MM.1S (cell line): Measurements from ENCODE around the gene CIB1.
"Not testable (repeated sequence)": the region's sequence is repeated elsewhere in the genome, so short reads cannot be mapped to it uniquely, and the experiment has no call there.

ENCODE experiments used
- DNase-seq: peaks from one replicate; pipeline ENCODE4 v3.0.0-alpha.2; 2015
- H2AFZ ChIP-seq: fragments of 300-600 bp; sonication (generic); 2 replicates; pipeline ENCODE4 v1.6.0; 2016; ENCODE audit warnings: antibody characterized with exemption, low read length
- H3F3A ChIP-seq: fragments of 300-600 bp; sonication (generic); 2 replicates; pipeline ENCODE4 v1.6.1; 2016; ENCODE audit warnings: mild to moderate bottlenecking, antibody characterized with exemption, low read length, moderate library complexity, mixed read lengths; ENCODE audit not compliant: insufficient read depth
- H3K27ac ChIP-seq: fragments of 300-600 bp; sonication (generic); 2 replicates; pipeline ENCODE4 v1.5.1; 2016; ENCODE audit warnings: mild to moderate bottlenecking, low read length
- H3K27me3 ChIP-seq: fragments of 300-600 bp; sonication (generic); replicated peaks from 2 replicates; pipeline ENCODE4 v1.6.0; 2016; ENCODE audit warnings: low read length; ENCODE audit not compliant: insufficient read depth
- H3K36me3 ChIP-seq: fragments of 300-600 bp; sonication (generic); replicated peaks from 2 replicates; pipeline ENCODE4 v1.6.1; 2016; ENCODE audit warnings: mild to moderate bottlenecking, low read length, mixed read lengths; ENCODE audit not compliant: insufficient read depth
- H3K4me1 ChIP-seq: fragments of 300-600 bp; sonication (generic); 2 replicates; pipeline ENCODE4 v1.6.1; 2016; ENCODE audit warnings: low read length, mixed read lengths
- H3K4me2 ChIP-seq: fragments of 300-600 bp; sonication (generic); 2 replicates; pipeline ENCODE4 v1.6.0; 2016; ENCODE audit warnings: low read depth, low read length
- H3K4me3 ChIP-seq: fragments of 300-600 bp; sonication (generic); 2 replicates; pipeline ENCODE4 v1.5.1; 2016; ENCODE audit warnings: low read length, mixed read lengths
- H3K79me2 ChIP-seq: fragments of 300-600 bp; sonication (generic); 2 replicates; pipeline ENCODE4 v1.6.1; 2016; ENCODE audit warnings: mixed run types, low read length, mixed read lengths
- H3K9ac ChIP-seq: fragments of 300-600 bp; sonication (generic); 2 replicates; pipeline ENCODE4 v1.6.1; 2016; ENCODE audit warnings: low read length, mixed read lengths
- H3K9me2 ChIP-seq: fragments of 300-600 bp; sonication (generic); replicated peaks from 2 replicates; pipeline ENCODE4 v1.6.1; 2016; ENCODE audit warnings: mild to moderate bottlenecking, low read length, mixed read lengths; ENCODE audit not compliant: insufficient read depth
- H3K9me3 ChIP-seq: fragments of 300-600 bp; sonication (generic); replicated peaks from 2 replicates; pipeline ENCODE4 v1.6.1; 2016; ENCODE audit warnings: mild to moderate bottlenecking, low read length, mixed read lengths; ENCODE audit not compliant: insufficient read depth
- H4K20me1 ChIP-seq: fragments of 300-600 bp; sonication (generic); 2 replicates; pipeline ENCODE4 v1.6.1; 2016; ENCODE audit warnings: mild to moderate bottlenecking, low read length, moderate library complexity, mixed read lengths; ENCODE audit not compliant: insufficient read depth
- EZH2 ChIP-seq: fragments of 300-600 bp; sonication (generic); optimal IDR thresholded peaks from 2 replicates; pipeline ENCODE3; 2017; ENCODE audit warnings: low read depth, mild to moderate bottlenecking, antibody characterized with exemption, low read length, mixed read lengths
- EZH2phosphoT487 ChIP-seq: fragments of 300-600 bp; sonication (generic); IDR thresholded peaks from 2 replicates; pipeline ENCODE4 v1.6.1; 2018; ENCODE audit warnings: antibody characterized with exemption, low read length
- TF ChIP-seq, protein P1 (sequence below): fragments of 300-600 bp; sonication (generic); IDR thresholded peaks from 2 replicates; pipeline ENCODE4 v1.5.1; 2016; ENCODE audit warnings: antibody characterized with exemption, low read length, mixed read lengths

CIB1 gene

DNA sequence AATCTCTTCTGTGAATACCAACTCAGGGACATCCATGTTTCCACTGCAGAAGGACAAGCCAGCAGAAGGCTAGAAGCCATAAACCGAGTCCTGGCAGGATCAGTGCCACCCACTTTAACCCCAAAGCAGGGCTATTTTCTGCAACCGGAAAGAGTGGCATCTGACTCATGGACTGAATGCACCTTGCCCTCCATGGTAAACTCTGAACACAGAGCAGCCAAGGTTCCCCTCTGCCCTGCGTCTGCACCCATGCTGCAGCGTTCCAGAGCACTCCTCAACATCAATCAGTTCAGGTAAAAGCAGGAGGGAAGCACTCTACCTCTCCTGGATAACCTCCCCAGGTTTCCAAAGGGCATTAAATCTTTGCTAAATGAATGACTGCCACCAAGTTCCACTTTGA lies 30.9 kb upstream of the CIB1 start:
- no peaks in the 10 kb centered on the region for H3K27me3 ChIP-seq
- peak overlapping the region; percentile 88 for H3K4me2 ChIP-seq
- H3K79me2 ChIP-seq = peaks cover 43% of the 10 kb centered on the region
- DNase-seq = peak; percentile 35
- H4K20me1 ChIP-seq = peaks cover 6% of the 10 kb centered on the region; the same call in 1 of the 2 replicates
- no peaks in the 10 kb centered on the region for H3K9me3 ChIP-seq
- H3K27ac ChIP-seq = peak overlapping the region; percentile 81
- peak overlapping the region; percentile 84 for H3K4me3 ChIP-seq
- peak overlapping the region; percentile 90 for H3K9ac ChIP-seq
- TF ChIP-seq EZH2phosphoT487 (no peak), EZH2 (no peak)
- TF ChIP-seq, protein P1, sequence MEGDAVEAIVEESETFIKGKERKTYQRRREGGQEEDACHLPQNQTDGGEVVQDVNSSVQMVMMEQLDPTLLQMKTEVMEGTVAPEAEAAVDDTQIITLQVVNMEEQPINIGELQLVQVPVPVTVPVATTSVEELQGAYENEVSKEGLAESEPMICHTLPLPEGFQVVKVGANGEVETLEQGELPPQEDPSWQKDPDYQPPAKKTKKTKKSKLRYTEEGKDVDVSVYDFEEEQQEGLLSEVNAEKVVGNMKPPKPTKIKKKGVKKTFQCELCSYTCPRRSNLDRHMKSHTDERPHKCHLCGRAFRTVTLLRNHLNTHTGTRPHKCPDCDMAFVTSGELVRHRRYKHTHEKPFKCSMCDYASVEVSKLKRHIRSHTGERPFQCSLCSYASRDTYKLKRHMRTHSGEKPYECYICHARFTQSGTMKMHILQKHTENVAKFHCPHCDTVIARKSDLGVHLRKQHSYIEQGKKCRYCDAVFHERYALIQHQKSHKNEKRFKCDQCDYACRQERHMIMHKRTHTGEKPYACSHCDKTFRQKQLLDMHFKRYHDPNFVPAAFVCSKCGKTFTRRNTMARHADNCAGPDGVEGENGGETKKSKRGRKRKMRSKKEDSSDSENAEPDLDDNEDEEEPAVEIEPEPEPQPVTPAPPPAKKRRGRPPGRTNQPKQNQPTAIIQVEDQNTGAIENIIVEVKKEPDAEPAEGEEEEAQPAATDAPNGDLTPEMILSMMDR = no peak
- no peaks in the 10 kb centered on the region for H3K9me2 ChIP-seq
- H3K4me1 ChIP-seq = peaks cover 19% of the 10 kb centered on the region
- H3K36me3 ChIP-seq = no peaks in the 10 kb centered on the region
- H2AFZ ChIP-seq = peak overlapping the region; percentile 88
- H3F3A ChIP-seq = peaks cover 14% of the 10 kb centered on the region; the same call in 1 of the 2 replicates

DNA sequence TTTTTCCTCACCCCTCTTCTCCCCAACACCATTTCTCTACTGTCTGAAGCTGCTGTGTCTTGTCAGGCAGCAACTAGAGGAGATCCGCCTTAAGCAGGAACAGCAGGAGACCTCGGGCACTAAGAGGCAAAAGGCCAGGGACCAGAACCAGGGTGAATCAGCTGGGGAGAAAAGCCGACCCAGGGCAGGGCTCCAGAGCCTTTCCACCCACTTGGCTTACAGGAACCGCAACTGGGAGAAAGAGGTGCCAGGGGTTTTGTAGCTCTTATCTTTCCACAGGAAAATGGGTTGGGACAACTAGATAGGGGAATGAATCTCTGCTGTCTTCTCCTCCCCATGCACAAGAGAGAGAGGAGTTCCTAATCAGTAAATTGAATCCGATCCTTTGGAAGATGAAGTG lies 28.7 kb upstream of the CIB1 start:
- no peak overlapping the region for H3K4me3 ChIP-seq
- H3K27me3 ChIP-seq = no peaks in the 10 kb centered on the region
- H3K4me1 ChIP-seq = peaks cover 24% of the 10 kb centered on the region
- H3K9me3 ChIP-seq = no peaks in the 10 kb centered on the region
- H3K79me2 ChIP-seq = peaks cover 23% of the 10 kb centered on the region
- H3K9me2 ChIP-seq = no peaks in the 10 kb centered on the region
- H3K36me3 ChIP-seq = no peaks in the 10 kb centered on the region
- no peak overlapping the region for H3K27ac ChIP-seq
- no peak overlapping the region for H3K9ac ChIP-seq
- no peak for DNase-seq
- peaks cover 4% of the 10 kb centered on the region; the same call in 1 of the 2 replicates for H4K20me1 ChIP-seq
- no peak overlapping the region for H3K4me2 ChIP-seq
- TF ChIP-seq EZH2phosphoT487 (no peak), EZH2 (no peak)
- TF ChIP-seq, protein P1 = no peak
- H2AFZ ChIP-seq = no peak overlapping the region
- H3F3A ChIP-seq = peaks cover 17% of the 10 kb centered on the region; the same call in 1 of the 2 replicates

DNA sequence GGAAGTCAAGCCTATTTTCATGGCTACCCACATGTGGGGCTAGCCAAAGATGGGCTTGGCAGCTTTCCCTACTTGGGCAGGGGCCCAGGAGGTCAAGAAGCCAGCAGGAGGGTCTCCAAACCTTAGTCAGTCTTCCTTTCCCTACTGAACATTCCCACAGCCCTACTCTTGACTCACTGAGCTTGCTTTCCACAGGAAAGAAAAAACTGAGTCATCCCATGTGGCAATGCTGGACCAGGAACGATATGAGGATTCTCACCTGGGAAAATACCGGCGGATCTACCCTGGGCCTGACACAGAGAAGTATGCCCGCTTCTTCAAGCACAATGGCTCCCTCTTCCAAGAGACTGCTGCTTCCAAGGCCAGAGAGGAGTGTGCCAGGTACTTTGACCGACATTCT lies 28.1 kb upstream of the CIB1 start:
- Histone ChIP-seq H3K9me2 (no peaks in the 10 kb centered on the region), H3K36me3 (no peaks in the 10 kb centered on the region), H3F3A (peaks cover 17% of the 10 kb centered on the region; the same call in 1 of the 2 replicates), H3K9me3 (no peaks in the 10 kb centered on the region), H3K4me3 (no peak overlapping the region), H3K4me1 (peaks cover 23% of the 10 kb centered on the region), H2AFZ (no peak overlapping the region), H3K79me2 (peaks cover 16% of the 10 kb centered on the region), H3K4me2 (no peak overlapping the region), H3K9ac (no peak overlapping the region), H3K27ac (no peak overlapping the region), H4K20me1 (no peaks in the 10 kb centered on the region), H3K27me3 (no peaks in the 10 kb centered on the region)
- TF ChIP-seq EZH2 (no peak), EZH2phosphoT487 (no peak)
- TF ChIP-seq, protein P1 = no peak
- DNase-seq = no peak

DNA sequence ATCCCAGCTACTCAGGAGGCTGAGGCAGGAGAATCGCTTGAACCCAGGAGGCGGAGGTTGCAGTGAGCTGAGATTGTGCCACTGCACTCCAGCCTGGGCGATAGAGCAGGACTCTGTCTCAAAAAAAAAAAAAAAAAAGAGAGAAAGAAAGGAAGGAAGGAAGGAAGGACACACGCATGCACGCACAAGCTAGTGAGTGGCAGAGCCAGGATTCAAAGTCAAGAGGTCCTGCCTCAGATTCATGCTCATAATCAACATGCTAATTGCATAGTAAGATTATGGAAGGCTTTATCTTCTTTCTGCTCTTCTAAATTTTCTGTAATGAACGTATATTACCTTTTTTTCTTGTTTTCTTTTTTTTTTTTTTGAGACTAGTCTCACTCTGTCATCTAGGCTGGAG lies 27.0 kb upstream of the CIB1 start:
- H3K9me3 ChIP-seq, H3K4me2 ChIP-seq, H3K36me3 ChIP-seq, H3K79me2 ChIP-seq, H3K9me2 ChIP-seq, H4K20me1 ChIP-seq, H3K27ac ChIP-seq, H2AFZ ChIP-seq, DNase-seq, H3K4me3 ChIP-seq, H3K27me3 ChIP-seq, H3K9ac ChIP-seq: not testable (repeated sequence)
- peaks cover 23% of the 10 kb centered on the region for H3K4me1 ChIP-seq
- H3F3A ChIP-seq = peaks cover 14% of the 10 kb centered on the region; the same call in 1 of the 2 replicates
